Measurements from ENCODE around the gene IBTK.

DNA sequence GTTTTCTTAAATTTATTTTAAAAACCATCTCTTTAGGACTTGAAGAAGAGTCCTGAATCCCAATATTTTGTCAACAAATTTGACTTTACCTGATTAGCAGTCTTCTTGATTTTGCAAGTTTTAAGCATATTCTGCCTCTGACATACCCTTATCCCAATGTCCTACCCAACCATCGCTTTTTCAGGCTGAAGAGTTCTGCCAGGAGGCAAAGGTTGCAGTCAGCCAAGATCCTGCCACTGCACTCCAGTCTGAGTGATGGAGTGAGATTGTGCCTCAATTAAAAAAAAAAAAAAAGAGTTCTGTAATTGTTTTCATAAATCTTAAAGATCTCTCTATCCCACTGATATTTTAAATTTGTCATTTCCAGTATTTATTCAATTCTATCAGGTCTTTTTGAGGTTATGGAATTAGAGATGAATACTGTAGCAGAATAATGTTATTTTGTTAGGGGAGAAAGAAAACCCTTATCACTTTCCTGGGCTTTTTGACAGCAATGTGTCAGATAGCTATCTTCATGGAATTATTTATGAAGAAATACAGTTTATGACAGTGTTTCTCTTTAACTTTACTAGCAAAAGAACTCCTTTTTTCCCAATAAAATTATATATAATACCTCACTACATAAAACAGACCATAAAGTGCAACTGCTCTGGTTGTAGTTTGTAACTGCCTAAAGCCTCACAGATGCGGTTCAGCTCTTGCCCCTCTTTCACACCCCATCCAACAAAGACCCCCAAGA is 78.2 kb downstream of the IBTK start:
- no peak for TF ChIP-seq POLR2A (IDR thresholded peaks at IDR 0.05)
- TF ChIP-seq, protein P1, sequence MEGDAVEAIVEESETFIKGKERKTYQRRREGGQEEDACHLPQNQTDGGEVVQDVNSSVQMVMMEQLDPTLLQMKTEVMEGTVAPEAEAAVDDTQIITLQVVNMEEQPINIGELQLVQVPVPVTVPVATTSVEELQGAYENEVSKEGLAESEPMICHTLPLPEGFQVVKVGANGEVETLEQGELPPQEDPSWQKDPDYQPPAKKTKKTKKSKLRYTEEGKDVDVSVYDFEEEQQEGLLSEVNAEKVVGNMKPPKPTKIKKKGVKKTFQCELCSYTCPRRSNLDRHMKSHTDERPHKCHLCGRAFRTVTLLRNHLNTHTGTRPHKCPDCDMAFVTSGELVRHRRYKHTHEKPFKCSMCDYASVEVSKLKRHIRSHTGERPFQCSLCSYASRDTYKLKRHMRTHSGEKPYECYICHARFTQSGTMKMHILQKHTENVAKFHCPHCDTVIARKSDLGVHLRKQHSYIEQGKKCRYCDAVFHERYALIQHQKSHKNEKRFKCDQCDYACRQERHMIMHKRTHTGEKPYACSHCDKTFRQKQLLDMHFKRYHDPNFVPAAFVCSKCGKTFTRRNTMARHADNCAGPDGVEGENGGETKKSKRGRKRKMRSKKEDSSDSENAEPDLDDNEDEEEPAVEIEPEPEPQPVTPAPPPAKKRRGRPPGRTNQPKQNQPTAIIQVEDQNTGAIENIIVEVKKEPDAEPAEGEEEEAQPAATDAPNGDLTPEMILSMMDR (IDR thresholded peaks at IDR 0.05 in 8 of 11, conservative IDR thresholded peaks at IDR 0.05 in 3 of 11), result no peak
